GM10248 (cell line): ENCODE data around the gene SESN1.

ENCODE experiments used
- CTCF ChIA-PET: fragments of 300-600 bp; sonication (Branson Sonifier 250); formaldehyde crosslinking; extraction: SDS; loops from one replicate; lab custom pipeline; 2021; ENCODE audit warnings: antibody characterized with exemption; lab: Yijun Ruan, JAX
- POLR2A ChIA-PET: fragments of 350-650 bp; sonication (Branson Sonifier 250); formaldehyde crosslinking; extraction: SDS; loops from one replicate; lab custom pipeline; 2020; ENCODE audit warnings: antibody characterized with exemption; lab: Yijun Ruan, JAX
- DNase-seq: peaks from one replicate; pipeline ENCODE4 v3.0.0; 2012; ENCODE audit errors: extremely low spot score
- TF ChIP-seq, protein P1 (sequence below): IDR thresholded peaks from 2 replicates; pipeline ENCODE4 v1.5.1; 2012; ENCODE audit warnings: mild to moderate bottlenecking, low read depth; ENCODE audit errors: extremely low read depth, missing control alignments, control extremely low read depth

The SESN1 gene

DNA sequence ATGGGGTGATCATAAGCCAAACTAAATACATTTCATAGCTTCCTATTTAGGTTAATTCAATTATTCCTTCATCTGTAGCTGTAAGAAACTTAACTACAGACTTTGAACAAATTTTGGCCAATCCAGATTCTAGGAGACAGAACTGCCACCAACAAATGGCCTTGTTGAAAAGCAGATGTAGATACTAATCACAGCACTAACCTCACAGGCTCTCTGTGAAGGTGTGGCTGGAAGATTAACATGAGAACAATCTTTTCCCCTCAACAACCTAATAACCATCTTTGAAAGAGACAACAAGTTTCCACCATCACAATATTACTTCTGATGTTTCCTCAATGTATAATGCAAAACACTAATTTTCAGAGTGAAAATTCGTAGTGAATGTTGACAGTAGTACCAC, 87.8 kb downstream of the SESN1 start:
- no peak for DNase-seq
- POLR2A ChIA-PET, result no interaction called here
- CTCF ChIA-PET, result no interaction called here
- TF ChIP-seq, protein P1, sequence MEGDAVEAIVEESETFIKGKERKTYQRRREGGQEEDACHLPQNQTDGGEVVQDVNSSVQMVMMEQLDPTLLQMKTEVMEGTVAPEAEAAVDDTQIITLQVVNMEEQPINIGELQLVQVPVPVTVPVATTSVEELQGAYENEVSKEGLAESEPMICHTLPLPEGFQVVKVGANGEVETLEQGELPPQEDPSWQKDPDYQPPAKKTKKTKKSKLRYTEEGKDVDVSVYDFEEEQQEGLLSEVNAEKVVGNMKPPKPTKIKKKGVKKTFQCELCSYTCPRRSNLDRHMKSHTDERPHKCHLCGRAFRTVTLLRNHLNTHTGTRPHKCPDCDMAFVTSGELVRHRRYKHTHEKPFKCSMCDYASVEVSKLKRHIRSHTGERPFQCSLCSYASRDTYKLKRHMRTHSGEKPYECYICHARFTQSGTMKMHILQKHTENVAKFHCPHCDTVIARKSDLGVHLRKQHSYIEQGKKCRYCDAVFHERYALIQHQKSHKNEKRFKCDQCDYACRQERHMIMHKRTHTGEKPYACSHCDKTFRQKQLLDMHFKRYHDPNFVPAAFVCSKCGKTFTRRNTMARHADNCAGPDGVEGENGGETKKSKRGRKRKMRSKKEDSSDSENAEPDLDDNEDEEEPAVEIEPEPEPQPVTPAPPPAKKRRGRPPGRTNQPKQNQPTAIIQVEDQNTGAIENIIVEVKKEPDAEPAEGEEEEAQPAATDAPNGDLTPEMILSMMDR, result no peak

DNA sequence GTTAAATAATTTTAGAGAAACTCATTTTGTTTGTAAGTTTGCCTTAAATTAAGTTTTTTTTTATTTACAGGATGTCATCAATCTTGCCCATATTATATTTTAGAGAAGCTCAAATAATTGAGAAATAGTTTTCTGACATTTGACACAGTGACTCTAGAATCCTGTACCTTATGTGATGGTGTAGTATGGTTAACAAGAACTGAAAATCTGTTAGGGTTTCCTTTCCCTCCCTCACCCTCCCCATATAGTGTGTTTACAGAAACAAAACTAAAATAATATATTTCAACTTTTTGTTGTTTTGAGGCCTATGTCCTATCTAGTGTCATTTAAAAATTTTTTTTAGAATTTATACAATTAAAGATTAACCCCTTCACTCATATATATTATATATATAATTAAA, 91.8 kb downstream of the SESN1 start:
- TF ChIP-seq, protein P1, result no peak
- no peak for DNase-seq
- ChIA-PET CTCF (no interaction called here), POLR2A (no interaction called here)

DNA sequence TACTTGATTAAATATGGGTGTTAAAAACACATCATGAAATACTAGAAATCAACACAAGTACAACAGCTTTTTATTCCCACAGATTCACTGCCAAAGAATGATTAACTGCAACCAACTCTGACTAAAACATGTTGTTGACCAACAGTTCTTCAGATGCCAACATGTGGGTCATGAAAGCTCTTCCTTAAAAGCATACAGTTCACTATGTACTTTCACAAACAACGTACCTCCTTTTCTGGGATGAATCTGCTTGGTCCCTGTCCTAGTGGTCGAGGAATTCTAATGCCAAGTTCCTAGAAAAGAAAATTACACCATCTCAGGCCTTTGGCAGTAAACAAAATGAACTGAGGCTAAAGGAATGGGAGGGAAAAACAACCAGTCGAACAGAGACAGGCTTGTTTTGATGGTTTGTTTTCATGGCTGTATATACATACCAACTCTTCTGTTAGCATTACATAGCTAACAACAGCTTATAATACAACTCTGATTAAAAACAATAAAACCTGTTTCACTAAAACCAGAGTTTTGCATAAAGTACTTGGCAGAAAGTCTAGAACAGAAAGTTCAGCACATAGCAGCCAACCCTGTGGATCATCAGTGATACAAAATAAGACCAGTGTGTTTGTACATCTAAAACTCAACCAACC, 92.5 kb downstream of the SESN1 start:
- CTCF ChIA-PET, result interaction anchor here (0.8 kb wide), 1 partner anchor 28 kb away, joined by 3 read pairs; no protein-coding TSS in a partner anchor
- TF ChIP-seq, protein P1, result no peak
- no peak for DNase-seq
- POLR2A ChIA-PET, result no interaction called here

DNA sequence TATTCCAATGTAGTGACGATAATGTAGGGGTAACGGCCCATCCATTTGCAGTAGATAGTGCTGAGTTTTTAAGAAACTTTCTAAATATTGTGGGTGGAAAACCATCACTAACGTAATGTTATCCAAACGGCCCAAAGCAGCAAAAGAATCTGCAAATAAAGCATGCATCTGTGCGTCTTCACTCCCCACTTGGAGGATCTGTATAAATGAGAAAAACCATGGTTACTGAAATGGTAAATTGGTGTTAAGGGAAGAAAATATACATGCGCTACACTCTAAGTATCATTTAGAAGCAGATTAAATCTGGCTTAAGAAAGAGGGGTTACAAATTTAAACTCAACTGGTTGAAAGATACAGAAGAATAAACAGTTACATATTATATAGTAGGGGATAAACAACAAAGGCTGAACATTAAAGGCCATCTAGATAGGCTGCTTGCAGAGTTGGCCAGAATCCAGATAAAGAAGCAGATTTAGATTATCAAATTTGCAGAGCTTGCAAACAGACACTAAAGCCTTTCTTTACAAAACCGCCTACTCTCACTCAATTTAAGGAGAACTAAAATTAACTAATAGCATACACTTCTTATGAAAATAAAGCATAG, 93.3 kb downstream of the SESN1 start:
- CTCF ChIA-PET, result interaction anchor here (0.8 kb wide), 1 partner anchor 27 kb away, joined by 3 read pairs; no protein-coding TSS in a partner anchor

DNA sequence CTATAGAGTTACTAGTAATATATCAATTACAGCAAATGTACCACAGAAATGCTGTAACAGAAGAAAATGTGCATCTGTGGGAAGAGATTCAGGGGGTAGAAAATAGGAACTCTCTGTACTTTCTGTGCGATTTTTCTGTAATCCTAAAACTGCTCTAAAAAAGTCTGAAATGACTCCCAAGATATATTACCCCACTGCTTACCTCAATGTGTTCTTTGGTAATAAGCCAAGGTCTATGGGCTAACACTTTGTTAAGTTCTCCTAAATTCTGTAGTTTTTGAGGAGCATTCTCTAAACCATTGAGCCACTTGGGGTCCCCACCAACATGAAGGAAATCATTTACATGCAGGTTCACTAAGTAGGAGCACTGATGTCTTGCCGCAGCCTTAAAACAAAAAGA, 94.4 kb downstream of the SESN1 start:
- DNase-seq, result no peak
- CTCF ChIA-PET, result no interaction called here
- TF ChIP-seq, protein P1, result no peak
- POLR2A ChIA-PET, result no interaction called here

More for the DNA sequence above, 93.3 kb downstream of the SESN1 start:
- no peak for DNase-seq
- POLR2A ChIA-PET, result no interaction called here
- TF ChIP-seq, protein P1, result no peak

DNA sequence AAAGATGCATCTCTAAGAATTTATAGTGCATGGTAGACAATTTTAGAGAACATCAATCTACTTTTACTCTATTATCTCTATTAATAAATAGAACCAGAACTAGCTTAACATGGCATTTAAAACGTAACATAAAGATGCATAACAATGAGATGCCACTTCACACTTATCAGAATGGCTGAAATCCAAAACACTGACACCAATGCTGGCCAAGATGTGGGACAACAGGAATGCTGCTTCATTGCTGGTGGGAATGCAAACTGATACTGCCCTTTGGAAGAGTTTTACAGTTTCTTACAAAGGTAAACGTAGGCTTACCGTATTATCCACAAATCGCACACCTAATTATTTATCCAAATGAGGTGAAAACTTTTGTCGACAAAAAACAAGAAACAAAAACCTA, 95.2 kb downstream of the SESN1 start:
- TF ChIP-seq, protein P1, result no peak
- ChIA-PET CTCF (no interaction called here), POLR2A (no interaction called here)
- no peak for DNase-seq
